SK-N-SH (cell line): ENCODE measurements around the gene CHD1. TPM values are rescaled to one million over a fixed set of nuclear protein-coding genes. Genes with fewer than 3 reads are reported as not detected.

Experiments used
- CTCF ChIA-PET: fragments of 300-600, 350-600 bp; formaldehyde crosslinking; extraction: SDS; loops from one replicate; lab custom pipeline; 2021; lab: Yijun Ruan, JAX
- POLR2A ChIA-PET: fragments of 350-600 bp; sonication (Branson Sonifier 250); formaldehyde crosslinking; extraction: SDS; loops from one replicate; lab custom pipeline; 2020; ENCODE audit warnings: antibody characterized with exemption, inconsistent platforms; lab: Yijun Ruan, JAX
- DNase-seq: peaks from one replicate; pipeline ENCODE4 v3.0.0; 2012
- H2AFZ ChIP-seq: fragments of 200-600 bp; sonication (generic); 2 replicates; pipeline ENCODE4 v1.8.1; 2016; ENCODE audit warnings: antibody characterized with exemption, mild to moderate bottlenecking, low read depth
- H3F3A ChIP-seq: fragments of 200-600 bp; sonication (generic); replicated peaks from 2 replicates; pipeline ENCODE3; 2016; ENCODE audit warnings: antibody characterized with exemption, mild to moderate bottlenecking; ENCODE audit not compliant: insufficient read depth
- H3K27ac ChIP-seq, 2 experiments: fragments of 200-500 bp in 1 of 2; fragments of 200-600 bp in 1 of 2; sonication (Bioruptor generic) in 1 of 2; sonication (generic), shearing (Covaris generic) in 1 of 2; 2 replicates each; pipeline versions ENCODE4 v1.5.1 to v1.6.1; 2014 to 2016; ENCODE audit warnings: low read depth in 2 of 2, inconsistent platforms in 1 of 2, low read length in 1 of 2, mild to moderate bottlenecking in 1 of 2, mixed read lengths in 1 of 2
- H3K27me3 ChIP-seq: fragments of 200-600 bp; sonication (generic), shearing (Covaris generic); 2 replicates; pipeline ENCODE4 v1.6.1; 2016; ENCODE audit warnings: mixed run types; ENCODE audit not compliant: insufficient read depth
- H3K36me3 ChIP-seq, 2 experiments: fragments of 200-500 bp in 1 of 2; fragments of 200-600 bp in 1 of 2; sonication (Bioruptor generic) in 1 of 2; sonication (generic) in 1 of 2; replicated peaks in 1 of 2; 2 replicates each; pipeline versions ENCODE3 to v1.5.1; 2014 to 2016; ENCODE audit warnings: low read length in 1 of 2, mild to moderate bottlenecking in 1 of 2; ENCODE audit not compliant: insufficient read depth in 2 of 2, control insufficient read depth in 1 of 2
- H3K4me1 ChIP-seq, 2 experiments: fragments of 200-500 bp in 1 of 2; fragments of 200-600 bp in 1 of 2; sonication (Bioruptor generic) in 1 of 2; sonication (generic), shearing (Covaris generic) in 1 of 2; 2 replicates each; pipeline versions ENCODE4 v1.5.1 to v1.6.1; 2014 to 2016; ENCODE audit warnings: low read depth in 1 of 2, low read length in 1 of 2, mixed run types in 1 of 2; ENCODE audit not compliant: insufficient read depth in 2 of 2, control insufficient read depth in 1 of 2
- H3K4me2 ChIP-seq: fragments of 200-600 bp; sonication (generic), shearing (Covaris generic); 2 replicates; pipeline ENCODE4 v1.6.1; 2017; ENCODE audit warnings: mixed run types
- H3K4me3 ChIP-seq, 2 experiments: fragments of 200-500 bp in 1 of 2; fragments of 200-600 bp in 1 of 2; sonication (Bioruptor generic) in 1 of 2; sonication (generic), shearing (Covaris generic) in 1 of 2; 2 replicates each; pipeline versions ENCODE4 v1.5.1 to v1.8.1; 2014 to 2016; ENCODE audit warnings: low read depth in 2 of 2, inconsistent platforms in 1 of 2, low read length in 1 of 2, mild to moderate bottlenecking in 1 of 2, mixed read lengths in 1 of 2, moderate library complexity in 1 of 2
- H3K79me2 ChIP-seq: fragments of 200-600 bp; sonication (generic); 2 replicates; pipeline ENCODE4 v1.8.1; 2017; ENCODE audit warnings: mild to moderate bottlenecking; ENCODE audit not compliant: insufficient read depth
- H3K9ac ChIP-seq: fragments of 200-600 bp; sonication (generic); 2 replicates; pipeline ENCODE4 v1.6.1; 2017; ENCODE audit warnings: mixed run types
- H3K9me2 ChIP-seq: fragments of 200-600 bp; sonication (generic); 2 replicates; pipeline ENCODE4 v1.6.1; 2017; ENCODE audit warnings: mixed run types
- H3K9me3 ChIP-seq: fragments of 200-600 bp; sonication (generic); 2 replicates; pipeline ENCODE4 v1.6.1; 2017; ENCODE audit warnings: mixed run types, mild to moderate bottlenecking, moderate library complexity
- H4K20me1 ChIP-seq: fragments of 200-600 bp; sonication (generic); 2 replicates; pipeline ENCODE4 v1.6.1; 2017; ENCODE audit warnings: mild to moderate bottlenecking, mixed run types; ENCODE audit not compliant: insufficient read depth
- CHD2 ChIP-seq: fragments of 150-350 bp; IDR thresholded peaks from 2 replicates; pipeline ENCODE4 v1.6.1; 2018; ENCODE audit warnings: low read length; ENCODE audit not compliant: partially characterized antibody
- EP300 ChIP-seq, 2 experiments: IDR thresholded peaks; 2 replicates each; pipeline versions ENCODE4 v1.4.0 to v1.6.1; 2012; ENCODE audit warnings: borderline replicate concordance in 1 of 2, low read depth in 1 of 2, low read length in 1 of 2
- FOSL2 ChIP-seq: IDR thresholded peaks from 2 replicates; pipeline ENCODE4 v1.4.0; 2012; ENCODE audit warnings: low read depth, mild to moderate bottlenecking, moderate library complexity, borderline replicate concordance
- FOXJ3 ChIP-seq: sonication (generic); formaldehyde crosslinking; IDR thresholded peaks from 2 replicates; pipeline ENCODE4 v1.5.1; 2020; ENCODE audit warnings: mild to moderate bottlenecking, missing genetic modification reagents
- GABPA ChIP-seq: IDR thresholded peaks from 2 replicates; pipeline ENCODE4 v1.4.0; 2012; ENCODE audit warnings: low read depth, mild to moderate bottlenecking
- JUND ChIP-seq: IDR thresholded peaks from 2 replicates; pipeline ENCODE4 v1.4.0; 2012
- MAX ChIP-seq: IDR thresholded peaks from 2 replicates; pipeline ENCODE4 v1.4.0; 2012; ENCODE audit warnings: low read depth
- MEF2A ChIP-seq: IDR thresholded peaks from 2 replicates; pipeline ENCODE4 v1.4.0; 2012; ENCODE audit warnings: low read depth, borderline replicate concordance
- MXI1 ChIP-seq: IDR thresholded peaks from 2 replicates; pipeline ENCODE4 v1.6.1; 2012; ENCODE audit warnings: mild to moderate bottlenecking, low read depth, low read length, improper control_type of control experiment
- NFIC ChIP-seq: IDR thresholded peaks from 2 replicates; pipeline ENCODE4 v1.4.0; 2012; ENCODE audit warnings: borderline replicate concordance
- NRF1 ChIP-seq: IDR thresholded peaks from 2 replicates; pipeline ENCODE4 v1.6.1; 2012; ENCODE audit warnings: low read depth, mild to moderate bottlenecking, low read length
- POLR2AphosphoS5 ChIP-seq: IDR thresholded peaks from 2 replicates; pipeline ENCODE4 v1.6.1; 2012; ENCODE audit warnings: low read depth, low read length
- RXRA ChIP-seq: IDR thresholded peaks from 2 replicates; pipeline ENCODE4 v1.4.0; 2012; ENCODE audit warnings: low read depth, mild to moderate bottlenecking, borderline replicate concordance
- SIN3A ChIP-seq: IDR thresholded peaks from 2 replicates; pipeline ENCODE4 v1.6.1; 2012; ENCODE audit warnings: low read depth, mild to moderate bottlenecking, low read length, moderate library complexity, borderline replicate concordance
- SMC3 ChIP-seq: IDR thresholded peaks from 2 replicates; pipeline ENCODE4 v1.6.1; 2012; ENCODE audit warnings: low read depth, low read length, improper control_type of control experiment
- TAF1 ChIP-seq: IDR thresholded peaks from 2 replicates; pipeline ENCODE4 v1.6.1; 2012; ENCODE audit warnings: low read depth, mild to moderate bottlenecking, low read length, moderate library complexity, borderline replicate concordance
- TEAD4 ChIP-seq: IDR thresholded peaks from 2 replicates; pipeline ENCODE4 v1.4.0; 2012; ENCODE audit warnings: mild to moderate bottlenecking, borderline replicate concordance; ENCODE audit not compliant: insufficient read depth
- WGBS: methylation state at CpG from one replicate; pipeline ENCODE4 v1.1.6; 2017; ENCODE audit warnings: low lambda C conversion rate; 5-methylcytosine and 5-hydroxymethylcytosine counted together
- polyA plus RNA-seq, 3 experiments: library from polyadenylated mRNA; depleted of rRNA; stranded (reverse); fragments of >200 nt; gene quantifications; 2 replicates each; pipeline ENCODE4 v1.2.3, GENCODE V29; 2012
- TF ChIP-seq, protein P1 (sequence below): fragments of 150-350 bp; IDR thresholded peaks from 2 replicates; pipeline ENCODE4 v1.6.1; 2017; ENCODE audit warnings: antibody characterized with exemption, low read length, low read depth, borderline replicate concordance
- TF ChIP-seq, protein P2 (sequence below): fragments of 150-350 bp; IDR thresholded peaks from 2 replicates; pipeline ENCODE4 v1.6.1; 2016; ENCODE audit warnings: mild to moderate bottlenecking, low read depth, low read length
- TF ChIP-seq, protein P3 (sequence below): IDR thresholded peaks from 2 replicates; pipeline ENCODE4 v1.4.0; 2012; ENCODE audit warnings: low read depth, borderline replicate concordance

Gene CHD1
- polyA plus RNA-seq, 1 of the 3 experiments (the other 2 are of a cell fraction), result 12.4 TPM

GRCh38 chr5:98969400-98969799, 40.6 kb upstream of the CHD1 start:
- Histone ChIP-seq H3K4me2 (no peak overlapping the region), H3K36me3 (no peaks in the 10 kb centered on the region), H3K4me1 (no peaks in the 10 kb centered on the region), H3K9me2 (no peaks in the 10 kb centered on the region), H3K9ac (no peak overlapping the region), H3F3A (no peaks in the 10 kb centered on the region), H4K20me1 (no peaks in the 10 kb centered on the region)
- 84% methylated on average over 4 of the region's 4 CpGs for WGBS
- TF ChIP-seq GABPA (no peak), TEAD4 (no peak), RXRA (no peak), NFIC (no peak), POLR2AphosphoS5 (no peak)
- TF ChIP-seq, protein P1, sequence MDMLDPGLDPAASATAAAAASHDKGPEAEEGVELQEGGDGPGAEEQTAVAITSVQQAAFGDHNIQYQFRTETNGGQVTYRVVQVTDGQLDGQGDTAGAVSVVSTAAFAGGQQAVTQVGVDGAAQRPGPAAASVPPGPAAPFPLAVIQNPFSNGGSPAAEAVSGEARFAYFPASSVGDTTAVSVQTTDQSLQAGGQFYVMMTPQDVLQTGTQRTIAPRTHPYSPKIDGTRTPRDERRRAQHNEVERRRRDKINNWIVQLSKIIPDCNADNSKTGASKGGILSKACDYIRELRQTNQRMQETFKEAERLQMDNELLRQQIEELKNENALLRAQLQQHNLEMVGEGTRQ, result no peak
- TF ChIP-seq, protein P2, sequence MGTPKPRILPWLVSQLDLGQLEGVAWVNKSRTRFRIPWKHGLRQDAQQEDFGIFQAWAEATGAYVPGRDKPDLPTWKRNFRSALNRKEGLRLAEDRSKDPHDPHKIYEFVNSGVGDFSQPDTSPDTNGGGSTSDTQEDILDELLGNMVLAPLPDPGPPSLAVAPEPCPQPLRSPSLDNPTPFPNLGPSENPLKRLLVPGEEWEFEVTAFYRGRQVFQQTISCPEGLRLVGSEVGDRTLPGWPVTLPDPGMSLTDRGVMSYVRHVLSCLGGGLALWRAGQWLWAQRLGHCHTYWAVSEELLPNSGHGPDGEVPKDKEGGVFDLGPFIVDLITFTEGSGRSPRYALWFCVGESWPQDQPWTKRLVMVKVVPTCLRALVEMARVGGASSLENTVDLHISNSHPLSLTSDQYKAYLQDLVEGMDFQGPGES, result no peak
- TF ChIP-seq, all 33 proteins: peak for 0
- no peaks in the 10 kb centered on the region for H3K9me3 ChIP-seq
- ChIA-PET CTCF (no interaction called here), POLR2A (no interaction called here)
- H3K4me3 ChIP-seq, result no peak overlapping the region
- no peaks in the 10 kb centered on the region for H3K79me2 ChIP-seq
- DNase-seq, result no peak
- H3K27ac ChIP-seq, result no peak overlapping the region
- no peak overlapping the region for H2AFZ ChIP-seq
- no peaks in the 10 kb centered on the region for H3K27me3 ChIP-seq

DNA sequence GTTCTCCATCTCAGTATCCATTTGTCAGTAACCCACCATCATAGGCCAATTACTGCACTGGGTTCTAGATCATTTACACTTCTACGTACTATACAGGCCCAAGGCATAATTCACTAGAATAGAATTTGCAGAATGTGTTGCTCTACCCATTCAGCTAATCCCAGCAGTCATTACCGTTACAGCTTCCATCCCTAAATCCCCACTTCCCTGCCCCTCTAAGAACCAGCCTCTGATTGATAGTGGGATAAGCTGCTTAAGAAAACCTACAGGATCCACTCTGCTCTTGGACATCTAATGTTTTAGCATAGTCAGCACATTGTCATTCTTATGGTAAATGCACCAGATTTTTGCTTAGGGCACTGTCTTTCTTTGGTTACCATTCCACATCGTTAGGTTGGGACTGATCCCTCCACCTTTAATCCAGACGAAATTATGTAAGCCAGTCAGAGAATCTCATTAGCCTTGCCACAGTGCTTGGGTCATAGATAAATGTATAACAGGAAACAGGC, 39.3 kb upstream of the CHD1 start:
- Histone ChIP-seq H3K9me2 (no peaks in the 10 kb centered on the region), H3K4me1 (no peaks in the 10 kb centered on the region), H3K4me3 (no peak overlapping the region), H2AFZ (no peak overlapping the region), H3K4me2 (no peak overlapping the region), H3K27me3 (no peaks in the 10 kb centered on the region), H3K9me3 (no peaks in the 10 kb centered on the region), H4K20me1 (no peaks in the 10 kb centered on the region), H3K9ac (no peak overlapping the region), H3F3A (no peaks in the 10 kb centered on the region), H3K27ac (no peak overlapping the region), H3K79me2 (no peaks in the 10 kb centered on the region), H3K36me3 (no peaks in the 10 kb centered on the region)
- CTCF ChIA-PET, result interaction anchor here (1.1 kb wide), 1 partner anchor 34 kb away, joined by 3 read pairs; no protein-coding TSS in a partner anchor
- TF ChIP-seq FOXJ3 (CRISPR knock-in tag) (no peak), FOSL2 (no peak), JUND (no peak), TAF1 (no peak), GABPA (no peak), SIN3A (no peak), EP300 (IDR thresholded peaks at IDR 0.05; ENCODE audit: borderline replicate concordance in 1 of 2, low read depth in 1 of 2, low read length in 1 of 2) (no peak), POLR2AphosphoS5 (no peak), SMC3 (no peak), MXI1 (no peak), TEAD4 (no peak), NRF1 (no peak), MAX (no peak), NFIC (no peak), CHD2 (no peak), MEF2A (no peak)
- TF ChIP-seq, protein P1, result no peak
- TF ChIP-seq, protein P3, sequence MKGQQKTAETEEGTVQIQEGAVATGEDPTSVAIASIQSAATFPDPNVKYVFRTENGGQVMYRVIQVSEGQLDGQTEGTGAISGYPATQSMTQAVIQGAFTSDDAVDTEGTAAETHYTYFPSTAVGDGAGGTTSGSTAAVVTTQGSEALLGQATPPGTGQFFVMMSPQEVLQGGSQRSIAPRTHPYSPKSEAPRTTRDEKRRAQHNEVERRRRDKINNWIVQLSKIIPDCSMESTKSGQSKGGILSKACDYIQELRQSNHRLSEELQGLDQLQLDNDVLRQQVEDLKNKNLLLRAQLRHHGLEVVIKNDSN, result no peak
- TF ChIP-seq, protein P2, result no peak
- no peak for DNase-seq
- 74% methylated on average over 4 of the region's 4 CpGs for WGBS
- POLR2A ChIA-PET, result no interaction called here
